ENCODE data around the gene LETMD1. TPM values are rescaled to one million over a fixed set of nuclear protein-coding genes. Genes with fewer than 3 reads are reported as not detected.
A peak's percentile ranks its signal among the peaks of the same experiment; 100 is the strongest.
"Not testable (repeated sequence)": the region's sequence is repeated elsewhere in the genome, so short reads cannot be mapped to it uniquely, and the experiment has no call there.

The LETMD1 gene
- total RNA-seq, 1 donor from 2014 or later: 20.6 TPM

DNA sequence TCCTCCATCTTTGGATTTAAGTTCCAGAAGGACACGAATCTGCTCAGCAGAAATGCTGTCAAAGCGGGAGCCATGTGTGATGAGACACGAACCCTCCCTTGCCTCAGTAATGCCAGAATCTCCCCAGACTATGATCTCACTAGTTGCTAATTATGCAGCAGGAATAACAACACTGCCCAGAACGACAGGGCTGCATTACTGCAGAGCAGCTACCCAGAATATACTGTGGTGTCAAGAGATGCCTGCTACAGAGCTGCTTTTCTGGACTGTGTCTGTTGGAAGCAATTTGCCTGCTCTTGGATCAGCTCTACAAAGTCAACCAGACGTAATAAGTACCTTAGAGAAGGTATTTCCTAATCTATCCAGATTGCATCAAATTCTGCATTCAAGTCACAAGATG lies 29.8 kb downstream of the LETMD1 start:
- H3K4me3 ChIP-seq: no peak overlapping the region
- no peak for DNase-seq
- H3K36me3 ChIP-seq: peaks cover 13% of the 10 kb centered on the region
- no peaks in the 10 kb centered on the region for H3K27me3 ChIP-seq (ENCODE audit: low read depth)
- H3K27ac ChIP-seq (replicated peaks): peak overlapping the region; percentile 24
- TF ChIP-seq, protein P1, sequence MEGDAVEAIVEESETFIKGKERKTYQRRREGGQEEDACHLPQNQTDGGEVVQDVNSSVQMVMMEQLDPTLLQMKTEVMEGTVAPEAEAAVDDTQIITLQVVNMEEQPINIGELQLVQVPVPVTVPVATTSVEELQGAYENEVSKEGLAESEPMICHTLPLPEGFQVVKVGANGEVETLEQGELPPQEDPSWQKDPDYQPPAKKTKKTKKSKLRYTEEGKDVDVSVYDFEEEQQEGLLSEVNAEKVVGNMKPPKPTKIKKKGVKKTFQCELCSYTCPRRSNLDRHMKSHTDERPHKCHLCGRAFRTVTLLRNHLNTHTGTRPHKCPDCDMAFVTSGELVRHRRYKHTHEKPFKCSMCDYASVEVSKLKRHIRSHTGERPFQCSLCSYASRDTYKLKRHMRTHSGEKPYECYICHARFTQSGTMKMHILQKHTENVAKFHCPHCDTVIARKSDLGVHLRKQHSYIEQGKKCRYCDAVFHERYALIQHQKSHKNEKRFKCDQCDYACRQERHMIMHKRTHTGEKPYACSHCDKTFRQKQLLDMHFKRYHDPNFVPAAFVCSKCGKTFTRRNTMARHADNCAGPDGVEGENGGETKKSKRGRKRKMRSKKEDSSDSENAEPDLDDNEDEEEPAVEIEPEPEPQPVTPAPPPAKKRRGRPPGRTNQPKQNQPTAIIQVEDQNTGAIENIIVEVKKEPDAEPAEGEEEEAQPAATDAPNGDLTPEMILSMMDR (IDR thresholded peaks at IDR 0.05; ENCODE audit: borderline replicate concordance): no peak
- intact Hi-C loops (cut with micrococcal nuclease): no loop called here
- peaks cover 57% of the 10 kb centered on the region for H3K4me1 ChIP-seq
- no peaks in the 10 kb centered on the region for H3K9me3 ChIP-seq (replicated peaks)

DNA sequence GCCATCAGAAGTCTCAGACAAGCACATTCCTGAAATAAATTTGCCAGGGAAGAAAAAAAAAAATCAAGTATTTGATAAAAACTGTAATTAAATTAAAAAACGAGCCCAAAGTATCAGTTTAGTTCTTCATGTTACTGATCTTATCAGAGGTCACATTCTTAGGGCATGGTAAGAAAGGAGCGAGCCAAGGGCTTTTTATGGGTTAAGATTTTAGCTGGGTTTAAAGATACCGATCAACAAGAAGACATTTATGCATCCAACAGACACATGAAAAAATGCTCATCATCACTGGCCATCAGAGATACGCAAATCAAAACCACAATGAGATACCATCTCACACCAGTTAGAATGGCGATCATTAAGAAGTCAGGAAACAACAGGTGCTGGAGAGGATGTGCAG lies 30.2 kb downstream of the LETMD1 start:
- H3K27me3 ChIP-seq (ENCODE audit: low read depth); H3K4me3 ChIP-seq; intact Hi-C loops (cut with micrococcal nuclease); DNase-seq; H3K36me3 ChIP-seq; H3K9me3 ChIP-seq (replicated peaks): not testable (repeated sequence)
- Histone ChIP-seq H3K4me1 (peaks cover 61% of the 10 kb centered on the region), H3K27ac (replicated peaks) (peak overlapping the region; percentile 24)

DNA sequence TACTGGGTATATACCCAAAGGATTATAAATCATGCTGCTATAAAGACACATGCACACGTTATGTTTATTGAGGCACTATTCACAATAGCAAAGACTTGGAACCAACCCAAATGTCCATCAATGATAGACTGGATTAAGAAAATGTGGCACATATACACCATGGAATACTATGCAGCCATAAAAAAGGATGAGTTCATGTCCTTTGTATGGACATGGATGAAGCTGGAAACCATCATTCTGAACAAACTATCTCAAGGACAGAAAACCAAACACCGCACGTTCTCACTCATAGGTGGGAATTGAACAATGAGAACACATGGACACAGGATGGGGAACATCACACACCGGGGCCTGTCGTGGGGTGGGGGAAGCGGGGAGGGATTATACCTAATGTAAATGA lies 30.7 kb downstream of the LETMD1 start:
- H3K36me3 ChIP-seq; intact Hi-C loops (cut with micrococcal nuclease); DNase-seq; H3K27me3 ChIP-seq (ENCODE audit: low read depth); H3K9me3 ChIP-seq (replicated peaks); H3K27ac ChIP-seq (replicated peaks); H3K4me3 ChIP-seq: not testable (repeated sequence)
- H3K4me1 ChIP-seq: peaks cover 63% of the 10 kb centered on the region

DNA sequence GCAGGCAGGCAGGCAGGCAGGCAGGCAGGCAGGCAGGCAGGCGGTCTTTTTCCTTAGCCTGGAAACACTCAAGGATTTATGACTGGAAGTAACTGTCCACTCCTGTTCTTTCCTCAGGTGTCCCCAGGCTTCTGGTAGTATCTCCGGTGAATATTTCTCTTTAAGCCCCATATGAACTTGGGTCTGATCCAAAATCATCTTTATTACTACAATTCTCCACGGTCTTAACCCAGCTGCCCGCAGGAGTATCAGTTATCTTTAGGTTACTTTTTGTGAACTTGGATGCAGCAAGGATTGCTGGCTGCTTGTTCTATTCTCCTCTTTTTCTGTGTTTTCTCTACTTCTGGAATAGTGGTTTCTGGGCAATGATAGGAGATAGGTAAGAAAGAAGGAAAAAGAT lies 32.0 kb downstream of the LETMD1 start:
- intact Hi-C loops (cut with micrococcal nuclease): no loop called here
- no peak overlapping the region for H3K27ac ChIP-seq (replicated peaks)
- H3K4me1 ChIP-seq: peaks cover 63% of the 10 kb centered on the region

DNA sequence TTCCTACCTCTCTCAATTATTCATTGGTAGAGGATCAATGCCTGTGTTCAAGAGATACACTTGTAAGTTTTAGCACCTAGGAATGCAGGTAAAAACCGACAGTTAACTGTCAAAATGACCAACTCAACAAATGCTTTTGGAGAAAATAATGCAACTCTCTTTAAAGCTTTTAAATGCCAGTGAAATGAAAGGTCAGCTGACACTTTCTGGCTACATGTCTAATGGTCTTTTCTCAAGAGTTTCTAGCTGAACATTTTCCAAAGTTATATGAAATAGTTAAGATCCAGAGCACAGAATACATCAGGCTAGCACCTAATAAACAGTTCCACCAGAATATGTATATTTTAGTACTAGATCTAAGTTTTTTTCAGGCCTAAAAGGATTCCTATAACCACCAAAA lies 33.3 kb downstream of the LETMD1 start:
- peak overlapping the region; percentile 91 for H3K4me3 ChIP-seq
- no peaks in the 10 kb centered on the region for H3K36me3 ChIP-seq
- H3K4me1 ChIP-seq: peaks cover 50% of the 10 kb centered on the region
- TF ChIP-seq, protein P1 (IDR thresholded peaks at IDR 0.05; ENCODE audit: borderline replicate concordance): no peak
- no peaks in the 10 kb centered on the region for H3K27me3 ChIP-seq (ENCODE audit: low read depth)
- intact Hi-C loops (cut with micrococcal nuclease): no loop called here
- H3K9me3 ChIP-seq (replicated peaks): no peaks in the 10 kb centered on the region
- no peak for DNase-seq
- no peak overlapping the region for H3K27ac ChIP-seq (replicated peaks)

More for the DNA sequence above, 32.0 kb downstream of the LETMD1 start:
- Histone ChIP-seq H3K9me3 (replicated peaks) (no peaks in the 10 kb centered on the region), H3K27me3 (ENCODE audit: low read depth) (no peaks in the 10 kb centered on the region), H3K36me3 (no peaks in the 10 kb centered on the region), H3K4me3 (no peak overlapping the region)
- no peak for DNase-seq
- TF ChIP-seq, protein P1 (IDR thresholded peaks at IDR 0.05; ENCODE audit: borderline replicate concordance): no peak

DNA sequence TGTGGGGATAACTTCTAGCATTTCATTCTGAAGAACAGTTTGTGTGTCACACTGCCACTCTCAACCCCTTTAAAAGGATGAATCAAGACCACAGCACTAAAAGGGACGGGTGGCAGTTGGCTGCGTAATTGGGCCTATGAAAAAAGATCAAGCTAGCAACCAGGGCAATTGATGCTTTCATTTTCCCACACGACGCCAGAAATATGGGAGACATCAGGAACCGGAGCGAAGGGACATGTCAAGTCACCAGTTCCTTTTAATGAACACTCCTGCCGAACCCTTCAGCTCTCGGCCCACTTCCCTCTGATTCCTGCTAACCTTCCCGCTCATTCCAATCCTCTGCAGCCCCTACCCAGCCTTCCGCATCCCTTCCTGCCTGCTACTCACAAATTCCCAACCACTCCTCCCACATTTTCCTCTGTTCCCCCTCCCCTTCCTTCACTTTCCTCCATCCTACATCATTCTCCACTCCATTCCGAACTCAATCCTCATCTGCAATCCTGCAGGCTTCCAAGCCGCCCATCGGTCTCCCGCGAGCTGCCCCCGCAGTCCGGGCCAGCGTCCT lies 34.5 kb downstream of the LETMD1 start:
- peak overlapping the region; percentile 97 for H3K27ac ChIP-seq (replicated peaks)

More for the DNA sequence above, 34.5 kb downstream of the LETMD1 start:
- H3K27me3 ChIP-seq (ENCODE audit: low read depth): no peaks in the 10 kb centered on the region
- no peak for DNase-seq
- intact Hi-C loops (cut with micrococcal nuclease): no loop called here
- TF ChIP-seq, protein P1 (IDR thresholded peaks at IDR 0.05; ENCODE audit: borderline replicate concordance): no peak
- peaks cover 38% of the 10 kb centered on the region for H3K4me1 ChIP-seq
- peak overlapping the region; percentile 91 for H3K4me3 ChIP-seq
- no peaks in the 10 kb centered on the region for H3K36me3 ChIP-seq
- H3K9me3 ChIP-seq (replicated peaks): no peaks in the 10 kb centered on the region
